ACC112 (cell line): ENCODE measurements around the gene FAM89A.
"Not testable (repeated sequence)": the region's sequence is repeated elsewhere in the genome, so short reads cannot be mapped to it uniquely, and the experiment has no call there.

Experiments used
- H2AFZ ChIP-seq: fragments of 200-600 bp; sonication (generic); one replicate; pipeline ENCODE4 v1.6.0; 2017; ENCODE audit warnings: antibody characterized with exemption, low read length; ENCODE audit not compliant: unreplicated experiment
- H3K27ac ChIP-seq: fragments of 200-600 bp; sonication (generic); 2 replicates; pipeline ENCODE4 v1.5.1; 2014; ENCODE audit warnings: low read depth, mild to moderate bottlenecking, antibody characterized with exemption, low read length, moderate library complexity
- H3K27me3 ChIP-seq: fragments of 200-600 bp; sonication (generic); 2 replicates; pipeline ENCODE4 v1.6.1; 2014; ENCODE audit warnings: mild to moderate bottlenecking, antibody characterized with exemption, low read length, moderate library complexity, mixed read lengths; ENCODE audit not compliant: insufficient read depth
- H3K36me3 ChIP-seq: fragments of 200-600 bp; sonication (generic); 2 replicates; pipeline ENCODE4 v1.6.1; 2016; ENCODE audit warnings: mild to moderate bottlenecking, antibody characterized with exemption, low read length, moderate library complexity, mixed read lengths; ENCODE audit not compliant: insufficient read depth
- H3K4me1 ChIP-seq: fragments of 200-600 bp; sonication (generic); one replicate; pipeline ENCODE4 v1.6.1; 2016; ENCODE audit warnings: low read length, mixed read lengths; ENCODE audit not compliant: insufficient read depth, unreplicated experiment, control insufficient read depth
- H3K4me3 ChIP-seq: fragments of 200-600 bp; sonication (generic); 2 replicates; pipeline ENCODE4 v1.5.1; 2014; ENCODE audit warnings: mild to moderate bottlenecking, low read depth, low read length
- H3K79me2 ChIP-seq: fragments of 200-600 bp; sonication (generic); one replicate; pipeline ENCODE4 v1.6.0; 2016; ENCODE audit warnings: low read length; ENCODE audit not compliant: control insufficient read depth, unreplicated experiment, insufficient read depth

Gene FAM89A

DNA sequence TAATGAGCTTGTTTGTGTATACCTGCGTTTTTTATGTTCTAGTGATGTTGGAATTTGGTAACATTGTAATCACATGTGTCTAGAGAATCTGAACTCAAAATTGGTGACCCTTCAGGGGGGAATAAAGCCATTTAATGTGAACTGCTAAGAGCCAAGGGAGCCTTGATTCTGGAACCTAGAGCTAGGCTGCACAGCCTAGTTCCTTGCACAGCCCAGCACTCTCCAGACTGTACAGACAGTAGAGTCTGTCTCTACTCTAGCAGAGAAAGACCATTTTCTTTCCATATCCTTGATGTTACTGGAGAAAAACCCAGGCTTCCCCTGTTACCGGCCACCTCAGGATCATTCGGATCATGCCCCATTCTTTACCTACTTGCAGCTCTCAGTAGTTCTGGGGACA is 52.6 kb downstream of the FAM89A start:
- H3K4me1 ChIP-seq, result peaks cover 13% of the 10 kb centered on the region
- no peaks in the 10 kb centered on the region for H3K27me3 ChIP-seq
- no peak overlapping the region for H2AFZ ChIP-seq
- peaks cover 14% of the 10 kb centered on the region; the same call in 1 of the 2 replicates for H3K36me3 ChIP-seq
- no peak overlapping the region for H3K4me3 ChIP-seq
- peaks cover 21% of the 10 kb centered on the region for H3K79me2 ChIP-seq
- H3K27ac ChIP-seq, result no peak overlapping the region

DNA sequence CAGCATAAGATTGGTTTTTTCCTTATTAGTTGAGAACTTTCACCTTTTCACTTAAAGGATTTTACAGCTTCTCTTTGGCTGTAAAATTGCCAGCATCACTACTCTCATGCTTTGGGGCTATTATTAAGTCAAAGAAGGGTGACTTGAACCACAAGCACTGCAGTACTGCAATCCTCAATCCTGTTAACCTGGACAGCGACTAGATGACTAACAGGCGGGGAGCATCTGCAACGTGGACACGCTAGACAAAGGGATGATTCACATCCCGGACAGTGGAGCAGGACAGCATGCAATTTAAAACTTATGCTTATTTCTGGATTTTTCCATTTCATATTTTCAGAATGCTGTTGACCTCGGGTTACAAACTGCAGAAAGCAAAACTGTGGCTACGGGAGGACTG is 53.1 kb downstream of the FAM89A start:
- H3K79me2 ChIP-seq, result peaks cover 21% of the 10 kb centered on the region
- H3K27me3 ChIP-seq, result no peaks in the 10 kb centered on the region
- no peak overlapping the region for H2AFZ ChIP-seq
- H3K4me1 ChIP-seq, result peaks cover 16% of the 10 kb centered on the region
- H3K36me3 ChIP-seq, result peaks cover 16% of the 10 kb centered on the region; the same call in 1 of the 2 replicates
- no peak overlapping the region for H3K27ac ChIP-seq
- H3K4me3 ChIP-seq, result no peak overlapping the region

DNA sequence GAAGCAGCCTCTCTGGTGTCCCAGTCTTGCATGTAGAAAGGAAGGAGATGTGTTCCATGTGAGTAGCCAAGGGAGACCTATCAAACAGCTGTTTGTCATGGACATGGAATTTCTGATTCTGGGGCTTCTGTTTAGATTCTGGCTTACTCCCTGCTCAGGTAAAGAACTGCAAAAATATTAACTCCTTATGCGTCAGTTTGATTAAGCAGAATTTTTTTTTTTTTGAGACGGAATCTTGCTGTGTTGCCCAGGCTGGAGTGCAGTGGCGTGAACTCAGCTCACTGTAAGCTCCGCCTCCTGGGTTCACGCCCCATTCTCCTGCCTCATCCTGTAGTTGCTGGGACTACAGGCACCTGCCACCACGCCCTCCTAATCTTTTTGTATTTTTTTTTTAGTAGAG is 54.3 kb downstream of the FAM89A start:
- Histone ChIP-seq H2AFZ (no peak overlapping the region), H3K36me3 (peaks cover 18% of the 10 kb centered on the region), H3K4me3 (no peak overlapping the region), H3K79me2 (peaks cover 28% of the 10 kb centered on the region), H3K27me3 (no peaks in the 10 kb centered on the region), H3K4me1 (peaks cover 16% of the 10 kb centered on the region), H3K27ac (no peak overlapping the region)

DNA sequence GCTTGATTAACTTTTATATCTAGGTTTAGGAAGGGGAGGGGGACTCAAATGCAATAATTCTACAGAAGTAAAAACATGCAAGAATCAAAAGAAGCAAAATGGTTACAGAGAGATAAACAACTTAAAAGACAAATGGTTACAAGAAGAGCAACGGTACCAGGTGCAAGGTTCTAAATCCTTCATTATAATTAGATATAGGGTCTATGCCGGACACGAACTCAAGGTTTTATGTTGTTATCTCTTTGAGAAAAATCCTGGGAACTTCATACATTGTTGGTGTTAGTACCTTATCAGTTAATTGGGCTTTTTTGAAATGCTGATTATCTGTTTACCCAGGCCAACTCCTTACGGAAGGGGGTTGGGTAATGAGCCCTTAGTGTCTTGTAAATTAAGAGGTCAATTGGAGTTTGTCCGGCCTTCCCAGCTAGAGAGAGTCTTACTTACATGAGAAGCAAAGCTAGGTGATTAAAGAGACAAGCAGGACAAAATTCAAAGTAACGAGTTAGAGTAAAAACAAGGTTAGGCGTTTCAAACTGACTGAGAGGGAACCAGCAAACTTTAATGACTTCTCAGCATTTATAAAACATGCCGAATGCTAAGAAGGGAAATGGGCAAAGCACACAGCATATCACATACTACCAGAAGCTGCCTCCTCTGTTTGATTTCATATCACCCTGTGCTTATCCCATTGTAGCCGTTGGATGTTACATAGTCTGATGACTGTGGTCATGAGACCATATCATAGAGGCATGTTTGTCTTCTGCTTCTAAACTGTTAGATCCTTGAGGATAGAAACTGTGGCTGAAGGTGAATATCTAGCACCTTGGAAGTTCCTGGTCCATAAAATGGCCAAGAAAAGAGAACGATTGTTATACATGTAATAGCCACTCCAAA is 55.2 kb downstream of the FAM89A start:
- H3K4me3 ChIP-seq, H2AFZ ChIP-seq: not testable (repeated sequence)

DNA sequence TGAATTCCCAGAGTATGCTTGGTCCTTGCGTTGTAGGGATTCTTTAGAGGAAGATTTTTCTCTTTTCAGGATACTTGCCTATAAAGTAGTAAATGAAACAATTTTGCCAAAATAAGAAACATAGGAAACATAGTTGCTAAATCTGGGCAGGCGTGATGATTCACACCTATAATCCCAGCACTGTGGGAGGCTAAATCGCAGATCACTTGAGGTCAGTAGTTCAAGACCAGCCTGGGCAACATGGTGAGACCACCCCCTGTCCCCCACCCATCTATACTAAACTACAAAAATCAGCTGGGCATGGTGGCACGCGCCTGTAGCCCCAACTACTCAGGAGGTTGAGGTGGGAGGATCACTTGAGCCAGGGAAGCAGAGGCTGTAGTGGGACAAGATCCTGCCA is 56.2 kb downstream of the FAM89A start:
- Histone ChIP-seq H3K4me1 (peaks cover 22% of the 10 kb centered on the region), H3K4me3 (no peak overlapping the region), H3K79me2 (peaks cover 35% of the 10 kb centered on the region), H2AFZ (no peak overlapping the region), H3K36me3 (peaks cover 9% of the 10 kb centered on the region; the same call in 1 of the 2 replicates), H3K27me3 (no peaks in the 10 kb centered on the region), H3K27ac (no peak overlapping the region)

More for the DNA sequence above, 55.2 kb downstream of the FAM89A start:
- H3K27me3 ChIP-seq, H3K27ac ChIP-seq: not testable (repeated sequence)
- peaks cover 30% of the 10 kb centered on the region for H3K79me2 ChIP-seq
- peaks cover 19% of the 10 kb centered on the region for H3K4me1 ChIP-seq
- H3K36me3 ChIP-seq, result peaks cover 13% of the 10 kb centered on the region

DNA sequence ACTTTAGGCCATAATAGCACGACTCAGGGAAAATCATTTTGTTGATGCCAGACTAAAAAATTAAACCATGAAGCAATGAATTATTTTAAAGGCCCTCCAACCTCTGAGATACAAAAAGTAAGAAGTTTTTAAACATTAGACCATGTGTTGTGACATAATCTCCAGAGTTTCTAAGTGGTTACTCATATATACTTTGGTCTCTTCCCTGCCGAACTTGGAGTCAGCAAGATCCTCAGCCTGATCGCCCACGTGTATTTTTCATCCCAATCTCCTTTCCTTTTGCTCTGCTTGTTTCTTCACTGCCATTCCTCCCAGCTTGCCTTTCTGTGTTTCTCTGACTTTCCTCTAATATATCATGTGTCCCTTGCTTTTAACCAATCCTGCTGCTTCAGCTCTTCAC is 57.4 kb downstream of the FAM89A start:
- Histone ChIP-seq H3K27me3 (no peaks in the 10 kb centered on the region), H3K4me1 (peaks cover 24% of the 10 kb centered on the region), H3K79me2 (peaks cover 39% of the 10 kb centered on the region), H2AFZ (no peak overlapping the region), H3K4me3 (no peak overlapping the region), H3K36me3 (peaks cover 9% of the 10 kb centered on the region; the same call in 1 of the 2 replicates), H3K27ac (no peak overlapping the region)

DNA sequence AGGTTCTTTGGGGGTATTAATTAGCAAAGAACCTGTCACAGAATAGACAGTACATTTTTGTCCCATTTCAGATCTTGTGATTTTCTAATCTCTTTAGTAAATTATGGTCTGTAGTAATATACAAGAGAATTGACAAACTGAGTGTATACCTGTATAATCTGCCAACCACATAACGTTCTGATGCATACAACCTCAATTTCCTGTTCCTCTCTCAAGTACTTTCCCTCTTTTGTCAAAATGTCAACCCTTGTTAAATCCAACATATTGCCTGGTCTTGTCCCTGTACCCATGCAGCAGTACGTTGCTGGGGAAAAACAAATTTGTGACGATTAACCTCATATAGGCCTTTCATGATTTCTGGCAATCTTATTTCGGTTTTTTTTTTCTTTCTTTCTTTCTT is 60.1 kb downstream of the FAM89A start:
- H3K4me1 ChIP-seq, result peaks cover 23% of the 10 kb centered on the region
- no peaks in the 10 kb centered on the region for H3K27me3 ChIP-seq
- H3K27ac ChIP-seq, result no peak overlapping the region
- H3K36me3 ChIP-seq, result peaks cover 9% of the 10 kb centered on the region; the same call in 1 of the 2 replicates
- H3K79me2 ChIP-seq, result peaks cover 37% of the 10 kb centered on the region
- H3K4me3 ChIP-seq, result peak overlapping the region; percentile 88
- peak overlapping the region; percentile 89 for H2AFZ ChIP-seq

DNA sequence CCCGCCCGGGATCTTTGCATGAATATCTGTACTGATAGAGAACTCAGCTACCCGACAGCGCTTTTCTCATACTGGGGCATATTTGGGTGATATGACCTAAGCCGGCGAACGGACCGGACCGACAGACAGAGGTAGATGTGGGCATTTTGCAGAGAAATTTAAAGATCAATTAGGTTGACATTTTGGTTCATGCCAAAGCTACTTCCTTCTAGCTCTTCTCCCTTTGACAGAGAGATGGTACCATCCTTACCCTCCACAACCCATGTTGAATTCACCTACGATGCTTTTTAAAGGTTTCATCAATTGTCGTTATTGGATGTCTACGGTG is 60.7 kb downstream of the FAM89A start:
- H2AFZ ChIP-seq, result peak overlapping the region; percentile 89
- peak overlapping the region; percentile 88 for H3K4me3 ChIP-seq
- H3K27me3 ChIP-seq, result no peaks in the 10 kb centered on the region
- peaks cover 37% of the 10 kb centered on the region for H3K79me2 ChIP-seq
- peaks cover 9% of the 10 kb centered on the region; the same call in 1 of the 2 replicates for H3K36me3 ChIP-seq
- H3K4me1 ChIP-seq, result peaks cover 23% of the 10 kb centered on the region
- H3K27ac ChIP-seq, result no peak overlapping the region

DNA sequence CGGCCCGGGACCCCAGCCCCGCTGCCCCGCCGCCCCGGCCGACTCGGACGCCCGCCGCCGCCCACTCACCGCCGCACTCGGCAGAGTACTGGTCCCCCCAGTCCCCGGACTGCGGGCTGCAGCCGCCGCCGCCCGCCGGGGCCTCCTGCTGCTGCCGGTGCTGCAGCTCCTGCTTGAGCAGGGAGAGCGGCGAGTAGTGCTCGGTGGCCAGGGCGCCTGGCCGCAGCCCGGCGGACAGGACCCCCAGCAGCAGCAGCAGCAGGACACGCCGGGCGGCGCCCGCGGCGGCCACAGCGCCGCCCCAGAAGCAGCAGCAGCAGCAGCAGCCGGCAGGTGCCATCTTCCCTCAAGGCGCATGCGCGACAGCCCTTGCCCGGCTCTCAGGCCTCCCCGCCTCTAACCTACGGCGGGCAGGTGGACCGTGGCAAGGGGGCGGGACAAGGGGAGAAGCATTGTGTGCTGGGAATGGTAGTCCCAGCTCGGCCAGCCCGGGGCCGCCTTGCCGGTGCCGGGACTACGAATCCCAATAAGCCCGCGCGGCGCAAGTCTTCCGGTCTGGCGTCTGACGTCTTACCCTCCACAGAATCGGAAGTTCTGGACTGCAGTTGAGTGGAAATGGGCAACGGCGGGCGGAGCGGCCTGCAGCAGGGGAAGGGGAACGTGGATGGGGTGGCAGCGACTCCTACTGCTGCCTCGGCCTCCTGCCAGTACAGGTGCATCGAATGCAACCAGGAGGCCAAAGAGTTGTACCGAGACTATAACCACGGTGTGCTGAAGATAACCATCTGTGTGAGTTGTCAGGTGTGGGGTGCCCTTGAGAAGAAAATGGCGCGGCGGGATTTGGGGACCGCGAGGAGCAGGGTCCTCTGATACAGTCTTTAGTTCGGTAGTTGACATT is 61.3 kb downstream of the FAM89A start, which contains the start of the genes ARV1 and TTC13:
Gene ARV1, plus strand, starts transcription at position 604 of the 898 bp plus-strand sequence. Its CDS starts 12 bp downstream, at position 616.
Gene TTC13, minus strand, starts transcription at position 371 of the 898 bp plus-strand sequence. Its CDS starts 31 bp downstream, at position 340.
- Histone ChIP-seq H3K36me3 (peaks cover 9% of the 10 kb centered on the region; the same call in 1 of the 2 replicates), H2AFZ (peak within 1 kb of the TSS; percentile 89), H3K79me2 (peaks cover 36% of the 10 kb centered on the region), H3K4me1 (peaks cover 23% of the 10 kb centered on the region), H3K27me3 (no peaks in the 10 kb centered on the region), H3K27ac (no peak within 1 kb of the TSS), H3K4me3 (peak within 1 kb of the TSS; percentile 88)

DNA sequence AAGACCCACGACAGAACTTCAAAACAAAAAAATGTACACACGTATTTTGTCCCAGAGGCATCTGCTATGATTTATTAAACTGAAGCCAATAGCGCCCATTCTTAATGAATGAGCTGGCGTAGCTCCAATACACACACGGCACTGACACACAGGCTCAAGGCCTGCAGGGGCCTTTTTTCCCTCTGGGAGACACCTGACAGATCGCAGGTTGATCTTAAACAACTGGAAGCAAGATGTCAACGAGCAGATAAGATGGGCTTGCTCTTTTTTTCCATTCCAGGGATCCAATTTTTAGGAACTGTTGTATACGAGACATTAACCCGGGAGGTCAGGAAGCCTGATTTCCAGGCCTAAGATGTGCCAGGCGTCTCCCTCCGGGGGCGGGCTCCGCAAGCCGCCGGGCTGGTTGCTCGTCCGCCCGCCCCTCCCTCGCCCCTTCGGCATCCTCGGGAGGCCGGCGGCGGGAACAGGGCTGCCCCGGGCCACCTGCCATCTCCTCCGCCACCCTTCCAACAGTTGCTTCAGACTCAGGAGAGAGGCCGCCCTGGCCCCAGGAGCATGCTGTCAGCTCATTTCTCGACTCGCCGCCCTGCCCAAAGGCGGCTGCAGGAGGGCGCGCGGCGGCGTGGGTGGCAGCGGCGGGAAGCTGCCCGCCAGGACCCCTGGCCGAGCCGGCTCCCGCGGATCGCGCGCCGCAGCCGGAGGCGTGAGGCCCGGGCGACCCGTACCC is 62.1 kb downstream of the FAM89A start:
- H3K27me3 ChIP-seq, result no peaks in the 10 kb centered on the region
- H3K4me1 ChIP-seq, result peaks cover 23% of the 10 kb centered on the region
- H3K36me3 ChIP-seq, result peaks cover 9% of the 10 kb centered on the region; the same call in 1 of the 2 replicates
- peaks cover 34% of the 10 kb centered on the region for H3K79me2 ChIP-seq
- peak overlapping the region; percentile 88 for H3K4me3 ChIP-seq
- H2AFZ ChIP-seq, result peak overlapping the region; percentile 79
- no peak overlapping the region for H3K27ac ChIP-seq
